GM04504 (cell line): ENCODE data around the gene MMAB.
"Not testable (repeated sequence)": the region's sequence is repeated elsewhere in the genome, so short reads cannot be mapped to it uniquely, and the experiment has no call there.

Source experiments
- DNase-seq: peaks from one replicate; pipeline ENCODE4 v3.0.0-alpha.2; 2012; ENCODE audit warnings: low read depth

The MMAB gene

DNA sequence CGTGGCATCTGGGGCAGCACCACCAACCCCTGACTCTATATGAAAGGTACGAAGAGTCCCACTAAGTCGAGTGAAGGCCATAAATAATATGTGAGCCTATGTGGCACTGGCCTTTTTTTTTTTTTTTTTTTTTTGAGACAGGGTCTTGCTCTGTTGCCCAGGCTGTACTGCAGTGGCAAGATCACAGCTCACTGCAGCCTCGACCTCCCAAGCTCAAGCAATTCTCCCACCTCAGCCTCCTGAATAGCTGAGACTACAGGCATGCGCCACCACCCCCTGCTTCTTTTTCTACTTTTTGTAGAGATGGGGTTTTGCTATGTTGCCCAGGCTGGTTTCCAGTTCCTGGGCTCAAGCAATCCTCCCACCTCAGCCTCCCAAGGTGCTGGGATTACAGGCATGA is 28.8 kb upstream of the MMAB start:
- not testable (repeated sequence) for DNase-seq

- no peak for DNase-seq
Observed at GRCh38 chr12:109601557-109601956, 28.3 kb upstream of the MMAB start.

- no peak for DNase-seq
Observed at GRCh38 chr12:109600995-109601394, 27.7 kb upstream of the MMAB start.

DNA sequence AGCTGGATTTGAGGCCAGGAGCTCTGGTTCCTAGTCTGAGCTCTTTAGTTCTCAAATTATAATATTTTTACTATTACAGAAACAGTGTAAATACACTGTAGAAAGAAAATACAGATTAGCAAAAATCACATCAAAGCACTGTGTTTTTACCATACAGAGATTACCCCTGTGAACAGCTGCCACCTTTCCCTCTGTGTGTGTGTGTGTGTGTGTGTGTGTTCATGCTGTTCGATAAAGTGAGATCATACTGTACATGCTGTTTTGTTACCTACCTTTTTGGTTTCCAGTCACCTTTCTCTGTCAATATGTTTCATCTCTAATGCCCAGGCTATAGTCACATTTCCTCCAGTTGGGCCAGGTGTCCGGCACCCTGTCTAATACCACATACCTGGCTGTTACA is 27.2 kb upstream of the MMAB start:
- DNase-seq = no peak

GRCh38 chr12:109599087-109599486 is 25.8 kb upstream of the MMAB start:
- no peak for DNase-seq

- DNase-seq = no peak
Observed at GRCh38 chr12:109598428-109598854, 25.1 kb upstream of the MMAB start.

GRCh38 chr12:109597795-109598427 is 24.6 kb upstream of the MMAB start:
- DNase-seq = peak; percentile 50

GRCh38 chr12:109597414-109597794 is 24.1 kb upstream of the MMAB start:
- no peak for DNase-seq

GRCh38 chr12:109596418-109597244 is 23.3 kb upstream of the MMAB start:
- no peak for DNase-seq

- DNase-seq = no peak
Observed at GRCh38 chr12:109595321-109595902, 22.1 kb upstream of the MMAB start.

- no peak for DNase-seq
Observed at GRCh38 chr12:109594556-109595317, 21.4 kb upstream of the MMAB start.

DNA sequence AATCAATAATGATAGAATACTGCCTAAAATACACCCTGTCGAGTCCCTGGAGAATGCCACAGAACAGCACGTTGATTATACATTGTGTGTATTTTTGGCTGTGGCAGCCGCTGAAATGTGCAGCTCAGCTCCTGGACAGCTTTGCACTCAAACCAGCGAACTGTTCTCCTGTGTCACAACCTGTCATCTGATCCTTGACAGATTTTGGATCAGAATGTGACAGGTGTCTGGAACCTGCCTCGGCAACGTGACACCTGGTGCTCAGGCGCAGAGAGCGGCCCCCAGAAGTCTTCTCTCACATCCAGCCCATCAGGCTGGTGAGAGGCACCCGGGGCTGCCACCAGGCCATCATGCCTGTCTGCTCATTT is 19.6 kb upstream of the MMAB start:
- no peak for DNase-seq

DNA sequence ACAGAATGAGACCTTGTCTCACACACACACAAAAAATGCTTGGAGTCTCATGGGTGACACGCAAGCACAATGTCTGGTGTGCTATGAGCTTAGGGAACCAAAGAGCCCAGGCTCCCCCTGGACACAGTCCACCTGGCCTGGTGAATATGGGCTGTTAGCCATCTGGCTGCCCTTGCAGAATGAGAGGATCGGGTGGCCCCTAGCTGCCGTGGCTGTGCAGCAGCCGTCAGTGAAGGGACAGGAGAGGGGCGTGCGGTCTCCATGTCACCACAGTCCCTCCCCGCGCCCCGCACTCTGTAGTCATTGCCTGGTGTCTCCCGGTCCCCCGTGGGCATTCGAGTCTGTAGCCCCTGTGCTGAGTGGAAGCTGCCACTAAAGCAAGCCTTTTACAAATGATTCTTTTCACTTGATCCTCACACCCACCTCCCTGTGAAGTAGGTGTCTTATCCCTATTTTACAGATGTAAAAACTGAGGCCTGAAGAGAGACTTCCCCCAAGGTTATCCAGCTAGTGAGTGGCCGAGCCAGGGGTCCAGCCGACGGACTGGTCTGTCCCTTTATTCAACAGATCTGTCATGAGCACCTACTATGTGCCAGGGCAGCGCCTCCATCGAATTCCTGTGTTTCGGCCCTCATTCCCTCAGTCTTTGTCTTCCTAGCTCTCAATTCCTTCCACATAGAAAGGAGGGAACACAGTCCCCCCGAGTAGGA is 19.0 kb upstream of the MMAB start:
- DNase-seq = no peak

- no peak for DNase-seq
Observed at GRCh38 chr12:109591041-109591440, 17.7 kb upstream of the MMAB start.

DNA sequence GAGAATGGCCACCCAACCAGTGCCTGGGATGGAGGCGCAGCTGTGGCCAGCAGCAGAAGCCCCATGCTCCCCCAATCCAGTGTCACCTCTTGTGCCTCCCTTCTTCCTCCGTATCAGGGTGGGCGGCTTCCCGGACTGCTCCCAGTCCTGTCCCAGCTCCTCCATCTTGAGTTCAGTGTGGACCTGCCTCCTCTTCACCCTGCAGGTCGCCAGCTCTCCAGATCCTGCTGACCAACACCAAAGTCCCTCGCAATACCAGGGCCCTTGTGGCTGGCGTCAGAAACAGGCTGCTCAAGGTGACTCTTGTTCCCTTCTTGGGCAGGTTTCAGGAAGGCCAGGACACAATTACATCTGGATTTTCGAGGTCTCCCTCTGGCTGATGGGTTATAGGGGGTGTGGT is 17.3 kb upstream of the MMAB start:
- no peak for DNase-seq

GRCh38 chr12:109589691-109590245 is 16.5 kb upstream of the MMAB start:
- DNase-seq = no peak

- no peak for DNase-seq
Observed at GRCh38 chr12:109589240-109589590, 15.9 kb upstream of the MMAB start.

- no peak for DNase-seq
Observed at GRCh38 chr12:109588461-109589239, 15.3 kb upstream of the MMAB start.

- no peak for DNase-seq
Observed at GRCh38 chr12:109587921-109588320, 14.6 kb upstream of the MMAB start.

- no peak for DNase-seq
Observed at GRCh38 chr12:109586385-109587296, 13.3 kb upstream of the MMAB start.
